ENCODE results near the gene KCNT2.

DNA sequence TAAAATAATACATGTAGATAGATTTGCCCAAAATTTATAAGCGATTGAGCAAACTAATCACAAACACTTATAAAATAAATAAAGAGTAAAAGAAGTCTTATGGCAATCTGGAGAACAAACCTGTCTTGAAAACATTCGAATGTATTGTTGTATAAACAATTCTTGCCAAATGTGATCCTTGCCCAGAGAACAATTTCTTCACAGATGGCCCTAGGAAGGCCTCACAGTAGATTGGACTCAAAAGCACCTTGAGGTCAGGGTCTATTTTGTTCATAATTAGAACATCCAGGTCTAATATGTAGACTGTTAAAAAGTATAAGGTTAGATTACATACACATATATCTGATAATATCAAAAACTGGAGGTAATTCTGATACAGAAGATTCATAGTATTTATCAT lies 202.4 kb downstream of the KCNT2 start:
- TF ChIP-seq, protein P1, sequence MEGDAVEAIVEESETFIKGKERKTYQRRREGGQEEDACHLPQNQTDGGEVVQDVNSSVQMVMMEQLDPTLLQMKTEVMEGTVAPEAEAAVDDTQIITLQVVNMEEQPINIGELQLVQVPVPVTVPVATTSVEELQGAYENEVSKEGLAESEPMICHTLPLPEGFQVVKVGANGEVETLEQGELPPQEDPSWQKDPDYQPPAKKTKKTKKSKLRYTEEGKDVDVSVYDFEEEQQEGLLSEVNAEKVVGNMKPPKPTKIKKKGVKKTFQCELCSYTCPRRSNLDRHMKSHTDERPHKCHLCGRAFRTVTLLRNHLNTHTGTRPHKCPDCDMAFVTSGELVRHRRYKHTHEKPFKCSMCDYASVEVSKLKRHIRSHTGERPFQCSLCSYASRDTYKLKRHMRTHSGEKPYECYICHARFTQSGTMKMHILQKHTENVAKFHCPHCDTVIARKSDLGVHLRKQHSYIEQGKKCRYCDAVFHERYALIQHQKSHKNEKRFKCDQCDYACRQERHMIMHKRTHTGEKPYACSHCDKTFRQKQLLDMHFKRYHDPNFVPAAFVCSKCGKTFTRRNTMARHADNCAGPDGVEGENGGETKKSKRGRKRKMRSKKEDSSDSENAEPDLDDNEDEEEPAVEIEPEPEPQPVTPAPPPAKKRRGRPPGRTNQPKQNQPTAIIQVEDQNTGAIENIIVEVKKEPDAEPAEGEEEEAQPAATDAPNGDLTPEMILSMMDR (IDR thresholded peaks at IDR 0.05) = no peak
- TF ChIP-seq EP300 (IDR thresholded peaks at IDR 0.05) (no peak), POLR2A (IDR thresholded peaks at IDR 0.05) (no peak)
